ENCODE results near the gene TSPYL4. TPM values are rescaled to one million over a fixed set of nuclear protein-coding genes. Genes with fewer than 3 reads are reported as not detected.

TSPYL4 gene
- total and polyA plus RNA-seq, 2 of the 8 experiments (the other 6 are each of a cell fraction or from before 2014, with no cell fraction given) = 20.5 to 22.6 TPM

DNA sequence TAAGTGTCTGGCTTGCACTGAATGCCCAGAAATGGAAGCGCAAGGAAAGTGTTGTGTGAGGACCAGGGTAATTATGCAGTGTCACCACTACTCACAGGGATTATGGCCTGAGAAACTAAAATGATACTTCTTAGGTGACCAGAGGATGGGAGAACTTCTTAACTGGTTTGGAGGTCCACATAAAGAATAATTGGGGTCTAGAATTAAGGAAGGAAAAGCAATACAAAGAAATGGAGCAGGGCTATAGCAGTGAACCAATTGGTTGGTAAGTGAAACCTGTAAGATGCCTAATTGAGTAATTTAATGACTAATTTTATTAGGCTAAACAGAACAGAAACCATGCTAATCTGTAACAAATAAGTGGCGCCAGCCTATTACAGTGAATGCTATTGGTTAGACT is 5.3 kb downstream of the TSPYL4 start:
- Histone ChIP-seq H4K91ac (replicated peaks; ENCODE audit: insufficient read length, low read length) (no peak overlapping the region), H2BK120ac (replicated peaks; ENCODE audit: low read depth, low read length) (no peak overlapping the region), H3K23ac (ENCODE audit: insufficient read length) (no peak overlapping the region), H2AFZ (ENCODE audit: low read length) (no peak overlapping the region), H4K5ac (ENCODE audit: insufficient read length, low read depth, low read length) (no peak overlapping the region), H3K56ac (replicated peaks; ENCODE audit: insufficient read length, low read depth, low read length) (no peak overlapping the region), H2BK12ac (ENCODE audit: low read depth, low read length) (no peak overlapping the region), H4K8ac (ENCODE audit: extremely low read depth, insufficient read depth, low read length) (no peak overlapping the region), H3K4me2 (ENCODE audit: insufficient read depth in 1 of 2, low read depth in 2 of 2, low read length in 2 of 2) (no peak overlapping the region), H4K20me1 (replicated peaks in 1 of 2; ENCODE audit: control insufficient read depth in 1 of 2, insufficient read depth in 2 of 2, low read length in 2 of 2) (no peaks in the 10 kb centered on the region), H2BK15ac (ENCODE audit: low read length) (no peak overlapping the region), H3K23me2 (ENCODE audit: low read depth, low read length) (peaks cover 7% of the 10 kb centered on the region; the same call in 1 of the 2 replicates), H3K4me3 (ENCODE audit: extremely low read depth in 1 of 4, insufficient read depth in 2 of 4, low read depth in 3 of 4, low read length in 4 of 4) (no peak overlapping the region), H3K4me1 (replicated peaks in 1 of 4; ENCODE audit: control insufficient read depth in 3 of 4, insufficient read depth in 4 of 4, low read length in 3 of 4) (peaks cover 7 to 18% (median 17%) of the 10 kb centered on the region in 4 experiments), H3K4ac (replicated peaks; ENCODE audit: insufficient read length, low read depth, low read length) (no peak overlapping the region), H3K27ac (ENCODE audit: low read depth, low read length) (no peak overlapping the region), H3K36me3 (ENCODE audit: control insufficient read depth in 2 of 4, insufficient read depth in 4 of 4, low read length in 3 of 4) (peaks cover 0 to 8% (median 1%) of the 10 kb centered on the region in 4 experiments; a peak in 3 of 8 replicates), H2BK5ac (ENCODE audit: low read depth, low read length) (no peak overlapping the region), H2BK20ac (ENCODE audit: low read length) (no peak overlapping the region), H3K27me3 (replicated peaks in 1 of 4; ENCODE audit: control insufficient read depth in 3 of 4, extremely low read depth in 1 of 4, insufficient read depth in 3 of 4, low read length in 3 of 4) (no peaks in the 10 kb centered on the region), H3K18ac (ENCODE audit: extremely low read depth, low read length) (no peak overlapping the region), H3K14ac (ENCODE audit: insufficient read length) (no peak overlapping the region), H3K79me2 (ENCODE audit: control insufficient read depth in 1 of 2, insufficient read depth in 2 of 2, low read length in 2 of 2) (peaks cover 0 to 41% of the 10 kb centered on the region in 2 experiments; a peak in 2 of 4 replicates), H3K9ac (replicated peaks in 1 of 4; ENCODE audit: extremely low read depth in 1 of 4, low read depth in 3 of 4, low read length in 3 of 4) (no peak overlapping the region), H2AK5ac (ENCODE audit: low read depth, low read length) (no peak overlapping the region), H3K9me3 (ENCODE audit: insufficient read depth in 2 of 2, low read depth in 1 of 2, low read length in 1 of 2) (no peaks in the 10 kb centered on the region), H3K79me1 (ENCODE audit: low read depth, low read length) (peaks cover 14% of the 10 kb centered on the region; the same call in 1 of the 2 replicates)
- TF ChIP-seq BACH1 (IDR thresholded peaks at IDR 0.05; ENCODE audit: low read length) = no peak
- TF ChIP-seq SAP30 (IDR thresholded peaks at IDR 0.05; ENCODE audit: insufficient read depth, insufficient replicate concordance, low read length) = no peak
- TF ChIP-seq POLR2A (IDR thresholded peaks at IDR 0.05; ENCODE audit: control extremely low read depth in 1 of 2, low read depth in 2 of 2, low read length in 2 of 2) = 0 out of 3 replicates have a peak, but pooled peaks of 1 of the 2 experiments have one; percentile 17
- FAIRE-seq = no peak
- no peak for DNase-seq (ENCODE audit: low read depth in 1 of 2, low spot score in 2 of 2)
- POLR2A ChIA-PET (ENCODE audit: partially characterized antibody) = no interaction called here
- CTCF ChIA-PET (ENCODE audit: partially characterized antibody) = interaction anchor here (1.1 to 2.2 kb wide), 2 partner anchors 20 to 21 kb away, joined by 4 to 6 read pairs; no protein-coding TSS in a partner anchor
- WGBS, 2 experiments (ENCODE audit: extremely low coverage in 1 of 2, insufficient coverage in 1 of 2, insufficient read length in 1 of 2, insufficient replicate concordance in 2 of 2, low coverage in 1 of 2, low lambda C conversion rate in 2 of 2, missing lambda C conversion rate in 1 of 2) = 91% methylated on average over 2 of the region's 2 CpGs; no CpG with 5 or more reads in 1 of the 2 experiments
